ENCODE results near the gene RPTOR. TPM values are rescaled to one million over a fixed set of nuclear protein-coding genes. Genes with fewer than 3 reads are reported as not detected.

Gene RPTOR
- total and polyA plus RNA-seq, 2 donors (not counting 3 experiments of a cell fraction or from before 2014, with no cell fraction given): 10.7 to 41.8 TPM

DNA sequence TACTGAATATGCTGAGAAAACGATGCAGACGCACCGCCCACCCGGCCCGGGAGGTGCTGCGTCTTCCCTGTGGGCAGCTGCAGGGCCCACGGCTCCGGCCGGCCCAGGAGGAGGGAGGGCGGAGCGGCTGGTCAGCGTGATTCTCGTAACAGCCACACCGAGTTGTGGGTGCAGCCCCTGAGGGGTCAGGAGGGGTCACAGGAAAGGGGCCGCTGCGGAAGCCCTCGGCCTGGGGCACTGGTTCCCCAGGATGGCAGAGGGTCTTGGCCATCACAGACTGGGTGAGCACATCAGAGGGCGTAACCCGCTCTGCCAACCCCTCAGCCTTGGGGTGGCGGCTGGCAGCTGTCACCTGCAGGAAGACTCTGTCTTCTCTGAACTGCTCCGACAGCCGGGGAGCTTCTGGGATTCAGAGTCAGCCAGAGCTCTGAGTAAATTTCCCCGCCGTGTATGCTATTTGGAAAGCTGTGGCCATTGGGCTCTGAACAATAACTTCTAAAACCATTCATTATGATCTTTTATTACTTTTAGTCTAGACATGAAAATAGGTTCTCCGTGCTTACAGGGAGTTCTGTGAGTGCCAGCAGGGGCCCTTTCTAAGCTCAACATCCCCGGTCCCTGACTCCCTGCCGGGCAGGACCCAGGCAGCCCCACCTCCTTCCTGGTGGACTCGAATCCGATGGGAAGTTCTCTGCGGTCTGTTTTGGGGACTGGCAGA is 359.6 kb downstream of the RPTOR start:
- DNase-seq (ENCODE audit: low read depth, low spot score) (no peak), FAIRE-seq (no peak)
- dilution Hi-C loops (cut with MboI; ENCODE audit: extremely low pct_ligation_motif_present, low sequenced_read_pairs) (no loop called here), intact Hi-C loops (cut with micrococcal nuclease) (no loop called here)
- Histone ChIP-seq H3K4me3 (replicated peaks in 1 of 3; ENCODE audit: insufficient read depth in 1 of 3, low read depth in 1 of 3, low read length in 3 of 3) (no peak overlapping the region), H3K9ac (replicated peaks; ENCODE audit: extremely low read depth, insufficient read depth, low read length) (no peak overlapping the region), H2AFZ (ENCODE audit: low read depth, low read length) (no peak overlapping the region), H3K4me2 (ENCODE audit: insufficient read depth, low read length) (no peak overlapping the region), H3K4me1 (ENCODE audit: control insufficient read depth, extremely low read depth, insufficient read depth, low read length) (peaks cover 18% of the 10 kb centered on the region), H3K9me1 (replicated peaks; ENCODE audit: control insufficient read depth, extremely low read depth, insufficient read depth, low read length) (no peaks in the 10 kb centered on the region), H3K9me3 (replicated peaks; ENCODE audit: control insufficient read depth, insufficient read depth, low read length) (no peaks in the 10 kb centered on the region), H3K27me3 (ENCODE audit: control insufficient read depth in 2 of 2, insufficient read depth in 2 of 2, low read length in 2 of 2) (no peaks in the 10 kb centered on the region), H4K20me1 (replicated peaks; ENCODE audit: control insufficient read depth, extremely low read depth, insufficient read depth, low read length) (no peaks in the 10 kb centered on the region), H3K79me2 (ENCODE audit: control insufficient read depth, insufficient read depth, low read length) (no peaks in the 10 kb centered on the region), H3K36me3 (ENCODE audit: control insufficient read depth in 2 of 2, extremely low read depth in 1 of 2, insufficient read depth in 2 of 2, low read length in 2 of 2) (peaks cover 0 to 3% of the 10 kb centered on the region in 2 experiments), H3K27ac (ENCODE audit: insufficient read depth, low read depth, low read length) (no peak overlapping the region)
- no TSS peak for BruUV-seq (replicated peaks)
- TF ChIP-seq POLR2A (IDR thresholded peaks at IDR 0.05; ENCODE audit: low read depth, low read length): no peak
- TF ChIP-seq GATA2 (IDR thresholded peaks at IDR 0.05; ENCODE audit: insufficient read depth, insufficient read length, low read depth, low read length): no peak
- TF ChIP-seq POLR2AphosphoS5 (IDR thresholded peaks at IDR 0.05; ENCODE audit: insufficient read depth, low read depth, low read length): no peak
- no peak for TF ChIP-seq MYC (IDR thresholded peaks at IDR 0.05; ENCODE audit: low read depth, low read length)
- TF ChIP-seq JUN (IDR thresholded peaks at IDR 0.05; ENCODE audit: borderline replicate concordance, insufficient read depth, insufficient read length, low read depth): no peak
- TF ChIP-seq FOS (IDR thresholded peaks at IDR 0.05; ENCODE audit: borderline replicate concordance, insufficient read depth, low read length): no peak
- no peak for TF ChIP-seq EZH2 (IDR thresholded peaks at IDR 0.05; ENCODE audit: borderline replicate concordance, low read depth, low read length, severe bottlenecking)
- TF ChIP-seq MAX (IDR thresholded peaks at IDR 0.05; ENCODE audit: insufficient read depth, insufficient read length): no peak
- TF ChIP-seq, protein P1, sequence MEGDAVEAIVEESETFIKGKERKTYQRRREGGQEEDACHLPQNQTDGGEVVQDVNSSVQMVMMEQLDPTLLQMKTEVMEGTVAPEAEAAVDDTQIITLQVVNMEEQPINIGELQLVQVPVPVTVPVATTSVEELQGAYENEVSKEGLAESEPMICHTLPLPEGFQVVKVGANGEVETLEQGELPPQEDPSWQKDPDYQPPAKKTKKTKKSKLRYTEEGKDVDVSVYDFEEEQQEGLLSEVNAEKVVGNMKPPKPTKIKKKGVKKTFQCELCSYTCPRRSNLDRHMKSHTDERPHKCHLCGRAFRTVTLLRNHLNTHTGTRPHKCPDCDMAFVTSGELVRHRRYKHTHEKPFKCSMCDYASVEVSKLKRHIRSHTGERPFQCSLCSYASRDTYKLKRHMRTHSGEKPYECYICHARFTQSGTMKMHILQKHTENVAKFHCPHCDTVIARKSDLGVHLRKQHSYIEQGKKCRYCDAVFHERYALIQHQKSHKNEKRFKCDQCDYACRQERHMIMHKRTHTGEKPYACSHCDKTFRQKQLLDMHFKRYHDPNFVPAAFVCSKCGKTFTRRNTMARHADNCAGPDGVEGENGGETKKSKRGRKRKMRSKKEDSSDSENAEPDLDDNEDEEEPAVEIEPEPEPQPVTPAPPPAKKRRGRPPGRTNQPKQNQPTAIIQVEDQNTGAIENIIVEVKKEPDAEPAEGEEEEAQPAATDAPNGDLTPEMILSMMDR (IDR thresholded peaks at IDR 0.05; ENCODE audit: extremely low read depth in 1 of 2, insufficient read depth in 1 of 2, low read depth in 1 of 2, low read length in 2 of 2): no peak
- CTCF ChIA-PET: no interaction called here
- POLR2A ChIA-PET: no interaction called here

Measured in endothelial cell of umbilical vein (primary cell).